Measurements from ENCODE around the gene TRPM5.

TRPM5 gene

GRCh38 chr11:2460540-2461252, 16.4 kb upstream of the TRPM5 start:
- POLR2A ChIA-PET, result no interaction called here
- no peak for DNase-seq
- no peak overlapping the region for H3K27ac ChIP-seq (ENCODE audit: insufficient read depth in 1 of 2, low read depth in 1 of 2, low read length in 2 of 2, poor library complexity in 1 of 2, severe bottlenecking in 2 of 2)
- no peaks in the 10 kb centered on the region for H3K36me3 ChIP-seq (ENCODE audit: control insufficient read depth in 4 of 4, insufficient read depth in 4 of 4, low read length in 3 of 4)
- CTCF ChIA-PET, result interaction anchor here (1.2 kb wide), 1 partner anchor 29 kb away, joined by 3 read pairs; no protein-coding TSS in a partner anchor
- no peak overlapping the region for H3K4me3 ChIP-seq (ENCODE audit: control insufficient read depth in 1 of 7, extremely low read depth in 1 of 7, insufficient read depth in 4 of 7, low read depth in 2 of 7, low read length in 6 of 7)
- 91% methylated on average over 14 of the region's 15 CpGs for WGBS (ENCODE audit: insufficient coverage)
- no peaks in the 10 kb centered on the region for H3K27me3 ChIP-seq (replicated peaks in 2 of 5; ENCODE audit: control insufficient read depth in 4 of 5, insufficient read depth in 5 of 5, low read length in 4 of 5)
- no peaks in the 10 kb centered on the region for H3K9me3 ChIP-seq (ENCODE audit: control extremely low read depth in 1 of 5, control insufficient read depth in 4 of 5, insufficient read depth in 2 of 5, low read depth in 1 of 5, low read length in 4 of 5)
- peaks cover 0 to 4% (median 0%) of the 10 kb centered on the region in 4 experiments for H3K4me1 ChIP-seq (ENCODE audit: control extremely low read depth in 1 of 4, control insufficient read depth in 4 of 4, insufficient read depth in 4 of 4, low read length in 3 of 4)

GRCh38 chr11:2459796-2460531, 15.7 kb upstream of the TRPM5 start:
- ChIA-PET CTCF (interaction anchor here (0.8 to 1.2 kb wide), 5 partner anchors 11 to 295 kb away, joined by 3 read pairs; no protein-coding TSS in a partner anchor), POLR2A (no interaction called here)
- H3K9me3 ChIP-seq (ENCODE audit: control extremely low read depth in 1 of 5, control insufficient read depth in 4 of 5, insufficient read depth in 2 of 5, low read depth in 1 of 5, low read length in 4 of 5), result no peaks in the 10 kb centered on the region
- no peak overlapping the region for H3K4me3 ChIP-seq (ENCODE audit: control insufficient read depth in 1 of 7, extremely low read depth in 1 of 7, insufficient read depth in 4 of 7, low read depth in 2 of 7, low read length in 6 of 7)
- H3K27ac ChIP-seq (ENCODE audit: insufficient read depth in 1 of 2, low read depth in 1 of 2, low read length in 2 of 2, poor library complexity in 1 of 2, severe bottlenecking in 2 of 2), result no peak overlapping the region
- no peaks in the 10 kb centered on the region for H3K27me3 ChIP-seq (replicated peaks in 2 of 5; ENCODE audit: control insufficient read depth in 4 of 5, insufficient read depth in 5 of 5, low read length in 4 of 5)
- WGBS (ENCODE audit: insufficient coverage), result 97% methylated on average over 10 of the region's 13 CpGs
- peaks cover 0 to 4% (median 0%) of the 10 kb centered on the region in 4 experiments for H3K4me1 ChIP-seq (ENCODE audit: control extremely low read depth in 1 of 4, control insufficient read depth in 4 of 4, insufficient read depth in 4 of 4, low read length in 3 of 4)
- H3K36me3 ChIP-seq (ENCODE audit: control insufficient read depth in 4 of 4, insufficient read depth in 4 of 4, low read length in 3 of 4), result no peaks in the 10 kb centered on the region
- no peak for DNase-seq

DNA sequence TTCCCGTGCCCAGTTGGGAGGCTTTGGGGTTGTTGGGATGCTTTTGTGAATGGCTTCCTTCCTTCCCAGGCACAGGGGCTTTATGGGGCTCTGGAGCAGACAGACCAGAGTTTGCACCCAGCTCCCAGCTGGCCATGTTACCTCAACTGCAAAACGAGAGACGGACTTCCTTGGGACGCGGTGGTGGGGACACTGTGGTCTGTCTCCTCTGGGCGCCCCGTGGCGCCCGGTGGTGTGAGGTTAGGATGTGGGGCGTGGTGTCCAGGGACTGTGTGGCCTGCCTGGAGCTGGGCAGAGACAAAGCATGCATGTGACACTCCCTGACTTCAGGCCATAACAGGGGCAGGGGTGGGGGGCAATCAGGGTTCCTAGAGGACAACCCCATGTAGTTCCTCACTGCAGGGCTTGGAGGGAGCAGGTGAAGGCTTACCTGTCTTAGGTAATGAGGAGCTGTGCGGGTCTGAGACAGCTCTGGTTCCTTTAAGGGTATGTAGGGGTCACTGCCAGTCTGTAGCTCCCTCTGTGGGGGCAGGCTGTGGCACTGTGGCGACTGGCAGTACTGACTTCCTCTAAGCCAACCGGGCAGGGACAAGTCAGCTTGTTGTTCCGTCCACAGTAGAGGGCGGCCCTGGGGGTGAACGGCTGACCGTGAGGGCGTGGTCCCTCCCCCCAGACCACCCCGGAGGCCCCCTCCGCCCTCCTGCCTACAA, 14.9 kb upstream of the TRPM5 start:
- DNase-seq, result no peak
- Histone ChIP-seq H3K27me3 (replicated peaks in 2 of 5; ENCODE audit: control insufficient read depth in 4 of 5, insufficient read depth in 5 of 5, low read length in 4 of 5) (no peaks in the 10 kb centered on the region), H3K9me3 (ENCODE audit: control extremely low read depth in 1 of 5, control insufficient read depth in 4 of 5, insufficient read depth in 2 of 5, low read depth in 1 of 5, low read length in 4 of 5) (no peaks in the 10 kb centered on the region), H3K4me1 (ENCODE audit: control extremely low read depth in 1 of 4, control insufficient read depth in 4 of 4, insufficient read depth in 4 of 4, low read length in 3 of 4) (peaks cover 0 to 4% (median 0%) of the 10 kb centered on the region in 4 experiments), H3K4me3 (ENCODE audit: control insufficient read depth in 1 of 7, extremely low read depth in 1 of 7, insufficient read depth in 4 of 7, low read depth in 2 of 7, low read length in 6 of 7) (no peak overlapping the region), H3K27ac (ENCODE audit: insufficient read depth in 1 of 2, low read depth in 1 of 2, low read length in 2 of 2, poor library complexity in 1 of 2, severe bottlenecking in 2 of 2) (no peak overlapping the region), H3K36me3 (ENCODE audit: control insufficient read depth in 4 of 4, insufficient read depth in 4 of 4, low read length in 3 of 4) (no peaks in the 10 kb centered on the region)
- 95% methylated on average over 8 of the region's 20 CpGs for WGBS (ENCODE audit: insufficient coverage)
- CTCF ChIA-PET, result interaction anchor here (0.8 to 1.2 kb wide), 5 partner anchors 10 to 294 kb away, joined by 3 read pairs; no protein-coding TSS in a partner anchor
- POLR2A ChIA-PET, result no interaction called here

GRCh38 chr11:2458321-2458720, 14.0 kb upstream of the TRPM5 start:
- CTCF ChIA-PET, result no interaction called here
- Histone ChIP-seq H3K27ac (ENCODE audit: insufficient read depth in 1 of 2, low read depth in 1 of 2, low read length in 2 of 2, poor library complexity in 1 of 2, severe bottlenecking in 2 of 2) (no peak overlapping the region), H3K4me3 (ENCODE audit: control insufficient read depth in 1 of 7, extremely low read depth in 1 of 7, insufficient read depth in 4 of 7, low read depth in 2 of 7, low read length in 6 of 7) (no peak overlapping the region), H3K36me3 (ENCODE audit: control insufficient read depth in 4 of 4, insufficient read depth in 4 of 4, low read length in 3 of 4) (no peaks in the 10 kb centered on the region), H3K9me3 (ENCODE audit: control extremely low read depth in 1 of 5, control insufficient read depth in 4 of 5, insufficient read depth in 2 of 5, low read depth in 1 of 5, low read length in 4 of 5) (no peaks in the 10 kb centered on the region), H3K4me1 (ENCODE audit: control extremely low read depth in 1 of 4, control insufficient read depth in 4 of 4, insufficient read depth in 4 of 4, low read length in 3 of 4) (peaks cover 0 to 4% (median 0%) of the 10 kb centered on the region in 4 experiments), H3K27me3 (replicated peaks in 2 of 5; ENCODE audit: control insufficient read depth in 4 of 5, insufficient read depth in 5 of 5, low read length in 4 of 5) (no peaks in the 10 kb centered on the region)
- DNase-seq, result no peak
- 92% methylated on average over 13 of the region's 13 CpGs for WGBS (ENCODE audit: insufficient coverage)
- POLR2A ChIA-PET, result no interaction called here

- Histone ChIP-seq H3K27ac (ENCODE audit: insufficient read depth in 1 of 2, low read depth in 1 of 2, low read length in 2 of 2, poor library complexity in 1 of 2, severe bottlenecking in 2 of 2) (no peak overlapping the region), H3K4me1 (ENCODE audit: control extremely low read depth in 1 of 4, control insufficient read depth in 4 of 4, insufficient read depth in 4 of 4, low read length in 3 of 4) (peaks cover 0 to 3% (median 0%) of the 10 kb centered on the region in 4 experiments), H3K27me3 (replicated peaks in 2 of 5; ENCODE audit: control insufficient read depth in 4 of 5, insufficient read depth in 5 of 5, low read length in 4 of 5) (no peaks in the 10 kb centered on the region), H3K9me3 (ENCODE audit: control extremely low read depth in 1 of 5, control insufficient read depth in 4 of 5, insufficient read depth in 2 of 5, low read depth in 1 of 5, low read length in 4 of 5) (no peaks in the 10 kb centered on the region), H3K4me3 (ENCODE audit: control insufficient read depth in 1 of 7, extremely low read depth in 1 of 7, insufficient read depth in 4 of 7, low read depth in 2 of 7, low read length in 6 of 7) (no peak overlapping the region), H3K36me3 (ENCODE audit: control insufficient read depth in 4 of 4, insufficient read depth in 4 of 4, low read length in 3 of 4) (no peaks in the 10 kb centered on the region)
- DNase-seq, result no peak
- 100% methylated on average over 5 of the region's 5 CpGs for WGBS (ENCODE audit: insufficient coverage)
- ChIA-PET CTCF (interaction anchor here (0.6 to 1.2 kb wide), 3 partner anchors 27 to 556 kb away, joined by 3 read pairs; no protein-coding TSS in a partner anchor), POLR2A (no interaction called here)
These were observed 9.1 kb upstream of the TRPM5 start for GRCh38 chr11:2453436-2453835.

- DNase-seq, result no peak
- ChIA-PET CTCF (interaction anchor here (1.1 to 1.6 kb wide), 2 partner anchors 13 to 31 kb away, joined by 4 read pairs; no protein-coding TSS in a partner anchor), POLR2A (no interaction called here)
- Histone ChIP-seq H3K27me3 (replicated peaks in 2 of 5; ENCODE audit: control insufficient read depth in 4 of 5, insufficient read depth in 5 of 5, low read length in 4 of 5) (no peaks in the 10 kb centered on the region), H3K4me3 (ENCODE audit: control insufficient read depth in 1 of 7, extremely low read depth in 1 of 7, insufficient read depth in 4 of 7, low read depth in 2 of 7, low read length in 6 of 7) (no peak overlapping the region), H3K4me1 (ENCODE audit: control extremely low read depth in 1 of 4, control insufficient read depth in 4 of 4, insufficient read depth in 4 of 4, low read length in 3 of 4) (peaks cover 0 to 11% (median 5%) of the 10 kb centered on the region in 4 experiments), H3K9me3 (ENCODE audit: control extremely low read depth in 1 of 5, control insufficient read depth in 4 of 5, insufficient read depth in 2 of 5, low read depth in 1 of 5, low read length in 4 of 5) (no peaks in the 10 kb centered on the region), H3K27ac (ENCODE audit: insufficient read depth in 1 of 2, low read depth in 1 of 2, low read length in 2 of 2, poor library complexity in 1 of 2, severe bottlenecking in 2 of 2) (no peak overlapping the region), H3K36me3 (ENCODE audit: control insufficient read depth in 4 of 4, insufficient read depth in 4 of 4, low read length in 3 of 4) (no peaks in the 10 kb centered on the region)
- 93% methylated on average over 12 of the region's 20 CpGs for WGBS (ENCODE audit: insufficient coverage)
These were observed 8.2 kb upstream of the TRPM5 start for GRCh38 chr11:2452321-2453012.

All from common myeloid progenitor, CD34-positive (primary cell).